Trophoblast cell (in vitro differentiated cells and primary cell): ENCODE data around the gene AQP7.

Source experiments
- DNase-seq, 2 donors: peaks; one replicate each; pipeline ENCODE4 v3.0.0-alpha.2; 2016
- H2AFZ ChIP-seq: 2 replicates; pipeline ENCODE4 v1.6.1; 2013; ENCODE audit warnings: low read length, moderate library complexity, mild to moderate bottlenecking; ENCODE audit not compliant: insufficient read depth, poor library complexity
- H2AK5ac ChIP-seq: 2 replicates; pipeline ENCODE4 v1.6.1; 2013; ENCODE audit warnings: mild to moderate bottlenecking, low read length
- H2BK120ac ChIP-seq: 2 replicates; pipeline ENCODE4 v1.6.1; 2013; ENCODE audit warnings: low read length, mild to moderate bottlenecking, moderate library complexity; ENCODE audit not compliant: insufficient read depth, poor library complexity
- H2BK12ac ChIP-seq: 2 replicates; pipeline ENCODE4 v1.6.1; 2013; ENCODE audit warnings: mild to moderate bottlenecking, low read length, moderate library complexity
- H2BK5ac ChIP-seq: 2 replicates; pipeline ENCODE4 v1.6.1; 2013; ENCODE audit warnings: low read length, low read depth, moderate library complexity, mild to moderate bottlenecking; ENCODE audit not compliant: poor library complexity
- H3K14ac ChIP-seq: 2 replicates; pipeline ENCODE4 v1.6.1; 2013; ENCODE audit warnings: mild to moderate bottlenecking, low read length
- H3K18ac ChIP-seq: 2 replicates; pipeline ENCODE4 v1.6.1; 2013; ENCODE audit warnings: mild to moderate bottlenecking, low read length
- H3K23ac ChIP-seq: 2 replicates; pipeline ENCODE4 v1.6.1; 2013; ENCODE audit warnings: low read length
- H3K27ac ChIP-seq: 2 replicates; pipeline ENCODE4 v1.5.1; 2013; ENCODE audit warnings: low read depth, mild to moderate bottlenecking, inconsistent platforms, low read length, moderate library complexity
- H3K27me3 ChIP-seq: 2 replicates; pipeline ENCODE4 v1.6.1; 2013; ENCODE audit warnings: inconsistent platforms, mild to moderate bottlenecking, low read length, moderate library complexity; ENCODE audit not compliant: insufficient read depth
- H3K36me3 ChIP-seq, 2 experiments: 1 replicate in 1 of 2; 2 replicates in 1 of 2; pipeline ENCODE4 v1.6.1; 2013; ENCODE audit warnings: low read length in 2 of 2, mild to moderate bottlenecking in 2 of 2, moderate library complexity in 1 of 2; ENCODE audit not compliant: insufficient read depth in 2 of 2, control insufficient read depth in 1 of 2
- H3K4ac ChIP-seq: 2 replicates; pipeline ENCODE4 v1.6.1; 2013; ENCODE audit warnings: low read depth, mild to moderate bottlenecking, low read length, moderate library complexity
- H3K4me1 ChIP-seq, 2 experiments: 1 replicate in 1 of 2; 2 replicates in 1 of 2; pipeline ENCODE4 v1.6.1; 2013; ENCODE audit warnings: low read length in 2 of 2, mild to moderate bottlenecking in 2 of 2, moderate library complexity in 1 of 2; ENCODE audit not compliant: insufficient read depth in 2 of 2, control insufficient read depth in 1 of 2
- H3K4me2 ChIP-seq: 2 replicates; pipeline ENCODE4 v1.6.1; 2013; ENCODE audit warnings: inconsistent platforms, mild to moderate bottlenecking, low read length, moderate library complexity
- H3K4me3 ChIP-seq: 2 replicates; pipeline ENCODE4 v1.5.1; 2013; ENCODE audit warnings: mild to moderate bottlenecking, low read depth, low read length, inconsistent platforms
- H3K79me1 ChIP-seq: one replicate; pipeline ENCODE4 v1.6.1; 2013; ENCODE audit warnings: low read length
- H3K79me2 ChIP-seq: 2 replicates; pipeline ENCODE4 v1.6.1; 2013; ENCODE audit warnings: low read length, mild to moderate bottlenecking; ENCODE audit not compliant: control insufficient read depth, insufficient read depth, poor library complexity
- H3K9ac ChIP-seq: 2 replicates; pipeline ENCODE4 v1.6.1; 2013; ENCODE audit warnings: mild to moderate bottlenecking, low read length
- H3K9me3 ChIP-seq: 2 replicates; pipeline ENCODE4 v1.6.1; 2013; ENCODE audit warnings: low read depth, mild to moderate bottlenecking, control low read depth, inconsistent platforms, low read length; ENCODE audit not compliant: insufficient read depth
- H4K12ac ChIP-seq: 2 replicates; pipeline ENCODE4 v1.6.1; 2013; ENCODE audit warnings: low read depth, mild to moderate bottlenecking, low read length, moderate library complexity
- H4K8ac ChIP-seq: 2 replicates; pipeline ENCODE4 v1.6.1; 2013; ENCODE audit warnings: low read depth, mild to moderate bottlenecking, low read length, moderate library complexity
- H4K91ac ChIP-seq: one replicate; pipeline ENCODE4 v1.6.1; 2013; ENCODE audit warnings: low read depth, mild to moderate bottlenecking, low read length, moderate library complexity
- WGBS: extraction: QIAGEN DNeasy Blood & Tissue Kit; methylation state at CpG from one replicate; pipeline ENCODE4 v1.1.7; 2013; ENCODE audit warnings: missing lambda C conversion rate; ENCODE audit not compliant: insufficient read length, insufficient coverage; ENCODE audit errors: extremely low coverage; 5-methylcytosine and 5-hydroxymethylcytosine counted together

The AQP7 gene

GRCh38 chr9:33346564-33346963, 55.8 kb downstream of the AQP7 start:
- Histone ChIP-seq H3K36me3 (peaks cover 19 to 28% of the 10 kb centered on the region in 2 experiments), H4K12ac (no peak overlapping the region), H3K4me3 (no peak overlapping the region), H3K27me3 (no peaks in the 10 kb centered on the region), H2BK120ac (no peak overlapping the region), H3K79me1 (no peaks in the 10 kb centered on the region), H3K18ac (no peak overlapping the region), H3K27ac (no peak overlapping the region), H2BK5ac (no peak overlapping the region), H3K79me2 (no peaks in the 10 kb centered on the region), H3K9me3 (no peaks in the 10 kb centered on the region), H3K23ac (no peak overlapping the region), H3K9ac (no peak overlapping the region), H2BK12ac (no peak overlapping the region), H4K91ac (no peak overlapping the region), H3K4me2 (no peak overlapping the region), H3K4ac (no peak overlapping the region), H3K14ac (no peak overlapping the region), H4K8ac (no peak overlapping the region), H2AK5ac (no peak overlapping the region), H3K4me1 (no peaks in the 10 kb centered on the region), H2AFZ (no peak overlapping the region)
- WGBS: no CpG with 5 or more reads among the region's 4 CpGs
- no peak for DNase-seq

- H2AFZ ChIP-seq: no peak overlapping the region
- DNase-seq: no peak
- H4K91ac ChIP-seq: no peak overlapping the region
- no peak overlapping the region for H4K12ac ChIP-seq
- H3K4me3 ChIP-seq: no peak overlapping the region
- H3K36me3 ChIP-seq: peaks cover 32 to 44% of the 10 kb centered on the region in 2 experiments
- H3K4me2 ChIP-seq: no peak overlapping the region
- no peaks in the 10 kb centered on the region for H3K79me2 ChIP-seq
- H2BK120ac ChIP-seq: no peak overlapping the region
- H3K79me1 ChIP-seq: no peaks in the 10 kb centered on the region
- no peak overlapping the region for H4K8ac ChIP-seq
- no peaks in the 10 kb centered on the region for H3K4me1 ChIP-seq
- WGBS: no CpG with 5 or more reads among the region's 3 CpGs
- H2BK12ac ChIP-seq: no peak overlapping the region
- peaks cover 8% of the 10 kb centered on the region for H3K9me3 ChIP-seq
- H3K23ac ChIP-seq: no peak overlapping the region
- H2BK5ac ChIP-seq: no peak overlapping the region
- no peak overlapping the region for H3K9ac ChIP-seq
- H2AK5ac ChIP-seq: no peak overlapping the region
- no peak overlapping the region for H3K14ac ChIP-seq
- no peaks in the 10 kb centered on the region for H3K27me3 ChIP-seq
- no peak overlapping the region for H3K18ac ChIP-seq
- no peak overlapping the region for H3K27ac ChIP-seq
- no peak overlapping the region for H3K4ac ChIP-seq
Observed at GRCh38 chr9:33344145-33344544, 58.2 kb downstream of the AQP7 start.

GRCh38 chr9:33341182-33341581, 61.2 kb downstream of the AQP7 start:
- DNase-seq: no peak
- H3K9ac ChIP-seq: no peak overlapping the region
- H3K4ac ChIP-seq: no peak overlapping the region
- no peak overlapping the region for H3K4me2 ChIP-seq
- no peak overlapping the region for H3K14ac ChIP-seq
- no CpG with 5 or more reads among the region's 3 CpGs for WGBS
- H3K4me1 ChIP-seq: no peaks in the 10 kb centered on the region
- no peak overlapping the region for H2AFZ ChIP-seq
- H3K79me2 ChIP-seq: no peaks in the 10 kb centered on the region
- peaks cover 45 to 46% of the 10 kb centered on the region in 2 experiments for H3K36me3 ChIP-seq
- H3K23ac ChIP-seq: no peak overlapping the region
- H4K12ac ChIP-seq: no peak overlapping the region
- no peak overlapping the region for H3K27ac ChIP-seq
- no peak overlapping the region for H2AK5ac ChIP-seq
- H3K79me1 ChIP-seq: no peaks in the 10 kb centered on the region
- no peak overlapping the region for H3K4me3 ChIP-seq
- H3K27me3 ChIP-seq: no peaks in the 10 kb centered on the region
- no peak overlapping the region for H4K8ac ChIP-seq
- H4K91ac ChIP-seq: no peak overlapping the region
- no peak overlapping the region for H2BK5ac ChIP-seq
- no peak overlapping the region for H3K18ac ChIP-seq
- H3K9me3 ChIP-seq: peaks cover 14% of the 10 kb centered on the region
- no peak overlapping the region for H2BK12ac ChIP-seq
- no peak overlapping the region for H2BK120ac ChIP-seq

GRCh38 chr9:33340186-33340585, 62.2 kb downstream of the AQP7 start:
- H4K12ac ChIP-seq: no peak overlapping the region

More at GRCh38 chr9:33340186-33340585, 62.2 kb downstream of the AQP7 start:
- Histone ChIP-seq H3K14ac (no peak overlapping the region), H3K4me3 (no peak overlapping the region), H2BK5ac (no peak overlapping the region), H3K4ac (no peak overlapping the region), H3K36me3 (peaks cover 41 to 43% of the 10 kb centered on the region in 2 experiments), H2BK120ac (no peak overlapping the region), H3K79me1 (no peaks in the 10 kb centered on the region), H3K4me2 (no peak overlapping the region), H3K27me3 (no peaks in the 10 kb centered on the region), H2AFZ (no peak overlapping the region), H4K8ac (no peak overlapping the region), H4K91ac (no peak overlapping the region), H3K27ac (no peak overlapping the region), H3K9ac (no peak overlapping the region), H3K18ac (no peak overlapping the region), H3K9me3 (peaks cover 14% of the 10 kb centered on the region), H3K79me2 (no peaks in the 10 kb centered on the region), H2AK5ac (no peak overlapping the region), H2BK12ac (no peak overlapping the region), H3K4me1 (no peaks in the 10 kb centered on the region), H3K23ac (no peak overlapping the region)
- no peak for DNase-seq
- no CpG with 5 or more reads among the region's 3 CpGs for WGBS
